Suprapubic skin (tissue), 4 donors: ENCODE measurements around the gene VAV2. TPM values are rescaled to one million over a fixed set of nuclear protein-coding genes. Genes with fewer than 3 reads are reported as not detected.
"Not testable (repeated sequence)": the region's sequence is repeated elsewhere in the genome, so short reads cannot be mapped to it uniquely, and the experiment has no call there.

Experiments
- DNase-seq, 2 donors: peaks; one replicate each; pipeline ENCODE4 v3.0.0-alpha.2; 2019; ENCODE audit warnings: low spot score in 2 of 2
- H3K27ac ChIP-seq: fragments of 200-600 bp; sonication (generic); one replicate; pipeline ENCODE4 v1.5.1; 2019
- H3K27me3 ChIP-seq: fragments of 200-600 bp; sonication (generic); one replicate; pipeline ENCODE4 v1.5.1; 2019
- H3K36me3 ChIP-seq: fragments of 200-600 bp; sonication (generic); one replicate; pipeline ENCODE4 v1.5.1; 2019
- H3K4me1 ChIP-seq: fragments of 200-600 bp; sonication (generic); one replicate; pipeline ENCODE4 v1.5.1; 2019
- H3K4me3 ChIP-seq: fragments of 200-600 bp; sonication (generic); one replicate; pipeline ENCODE4 v1.5.1; 2019; ENCODE audit warnings: mild to moderate bottlenecking
- H3K9me3 ChIP-seq: fragments of 200-600 bp; sonication (generic); one replicate; pipeline ENCODE4 v1.5.1; 2019
- EP300 ChIP-seq: sonication (generic); formaldehyde crosslinking; IDR thresholded peaks from one replicate; pipeline ENCODE4 v1.6.1; 2017; ENCODE audit warnings: antibody characterized with exemption
- POLR2A ChIP-seq, 2 donors: fragments of 450-650 bp; IDR thresholded peaks; one replicate each; pipeline ENCODE4 v1.6.1; 2017; ENCODE audit warnings: antibody characterized with exemption in 2 of 2, mild to moderate bottlenecking in 2 of 2, moderate library complexity in 2 of 2
- POLR2AphosphoS5 ChIP-seq, 3 donors: sonication (generic); formaldehyde crosslinking; IDR thresholded peaks; one replicate each; pipeline ENCODE4 v1.6.1; 2017; ENCODE audit warnings: antibody characterized with exemption in 3 of 3
- WGBS: methylation state at CpG from one replicate; pipeline ENCODE4 v1.1.5; 2018; 5-methylcytosine and 5-hydroxymethylcytosine counted together
- total RNA-seq, 4 donors: library from RNA; depleted of rRNA; stranded (reverse); fragments of >200 nt; gene quantifications; one replicate each; pipeline ENCODE4 v1.1.0, GENCODE V29; 2016
- TF ChIP-seq, protein P1 (sequence below), 2 donors: fragments of 200-600 bp in 1 of 2; fragments of 450-650 bp in 1 of 2; sonication (generic) in 1 of 2; IDR thresholded peaks; one replicate each; pipeline ENCODE4 v1.5.1; 2016 to 2019; ENCODE audit warnings: antibody characterized with exemption in 2 of 2, mild to moderate bottlenecking in 1 of 2, moderate library complexity in 1 of 2

VAV2 gene
- total RNA-seq, 4 donors from 2014 or later, result 5.2 to 10.3 (median 6.4) TPM

DNA sequence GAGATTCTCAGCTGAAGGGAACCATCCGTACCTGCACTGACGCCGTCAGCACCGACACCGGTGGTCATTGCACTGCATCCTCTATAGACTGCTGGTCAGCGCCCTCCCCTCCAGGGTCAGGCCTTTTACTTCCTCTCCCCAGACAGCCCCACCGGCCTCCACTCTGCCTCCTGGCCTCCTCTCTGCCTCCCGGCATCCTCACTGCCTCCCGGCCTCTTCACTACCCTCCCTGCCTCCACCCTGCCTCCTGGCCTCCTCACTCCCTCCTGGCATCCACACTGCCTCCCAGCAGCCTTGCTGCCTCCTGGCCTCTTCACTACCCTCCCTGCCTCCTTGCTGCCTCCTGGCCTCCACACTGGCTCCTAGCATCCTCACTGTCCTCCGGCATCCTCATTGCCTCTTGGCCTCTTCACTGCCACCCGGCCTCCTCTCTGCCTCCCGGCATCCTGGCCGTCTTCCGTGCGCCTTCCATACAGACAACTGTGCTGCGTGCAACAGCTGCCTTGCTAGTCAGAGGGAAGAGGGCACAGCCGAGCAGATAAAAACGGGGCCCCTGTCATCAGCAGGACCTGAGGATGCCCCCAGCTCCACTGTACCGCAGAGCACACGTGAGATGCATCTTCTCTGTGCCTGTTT is 62.0 kb downstream of the VAV2 start:
- Histone ChIP-seq H3K4me3 (no peak overlapping the region), H3K27me3 (no peaks in the 10 kb centered on the region), H3K27ac (no peak overlapping the region), H3K36me3 (no peaks in the 10 kb centered on the region), H3K4me1 (no peaks in the 10 kb centered on the region), H3K9me3 (no peaks in the 10 kb centered on the region)
- WGBS, result 74% methylated on average over 20 of the region's 20 CpGs
- DNase-seq, result no peak
- TF ChIP-seq, protein P1, sequence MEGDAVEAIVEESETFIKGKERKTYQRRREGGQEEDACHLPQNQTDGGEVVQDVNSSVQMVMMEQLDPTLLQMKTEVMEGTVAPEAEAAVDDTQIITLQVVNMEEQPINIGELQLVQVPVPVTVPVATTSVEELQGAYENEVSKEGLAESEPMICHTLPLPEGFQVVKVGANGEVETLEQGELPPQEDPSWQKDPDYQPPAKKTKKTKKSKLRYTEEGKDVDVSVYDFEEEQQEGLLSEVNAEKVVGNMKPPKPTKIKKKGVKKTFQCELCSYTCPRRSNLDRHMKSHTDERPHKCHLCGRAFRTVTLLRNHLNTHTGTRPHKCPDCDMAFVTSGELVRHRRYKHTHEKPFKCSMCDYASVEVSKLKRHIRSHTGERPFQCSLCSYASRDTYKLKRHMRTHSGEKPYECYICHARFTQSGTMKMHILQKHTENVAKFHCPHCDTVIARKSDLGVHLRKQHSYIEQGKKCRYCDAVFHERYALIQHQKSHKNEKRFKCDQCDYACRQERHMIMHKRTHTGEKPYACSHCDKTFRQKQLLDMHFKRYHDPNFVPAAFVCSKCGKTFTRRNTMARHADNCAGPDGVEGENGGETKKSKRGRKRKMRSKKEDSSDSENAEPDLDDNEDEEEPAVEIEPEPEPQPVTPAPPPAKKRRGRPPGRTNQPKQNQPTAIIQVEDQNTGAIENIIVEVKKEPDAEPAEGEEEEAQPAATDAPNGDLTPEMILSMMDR (IDR thresholded peaks at IDR 0.05), result no peak
- TF ChIP-seq EP300 (no peak), POLR2A (IDR thresholded peaks at IDR 0.05) (no peak), POLR2AphosphoS5 (IDR thresholded peaks at IDR 0.05) (no peak)

DNA sequence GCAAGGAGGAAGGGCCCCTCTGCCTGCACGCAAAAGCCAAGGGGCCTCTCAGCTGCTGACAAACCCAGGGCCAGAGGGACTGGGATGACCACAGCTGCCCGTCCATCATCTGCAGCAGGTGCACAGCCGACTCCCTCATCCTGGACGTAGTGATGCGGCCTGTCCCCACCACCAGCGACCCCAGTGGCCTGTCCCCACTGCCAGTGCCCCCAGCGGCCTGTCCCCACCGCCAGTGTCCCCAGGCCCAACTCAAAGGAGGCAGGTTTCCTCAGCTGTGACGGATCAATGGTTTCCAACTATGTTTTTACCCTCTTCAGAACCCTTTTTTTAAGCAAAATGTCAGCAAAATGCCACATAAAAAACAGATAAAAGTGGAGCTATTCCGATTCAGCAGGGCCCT is 62.5 kb downstream of the VAV2 start:
- WGBS, result 94% methylated on average over 7 of the region's 10 CpGs
- Histone ChIP-seq H3K4me3 (no peak overlapping the region), H3K4me1 (no peaks in the 10 kb centered on the region), H3K36me3 (no peaks in the 10 kb centered on the region), H3K27me3 (no peaks in the 10 kb centered on the region), H3K9me3 (no peaks in the 10 kb centered on the region), H3K27ac (no peak overlapping the region)
- TF ChIP-seq POLR2A (IDR thresholded peaks at IDR 0.05) (no peak), EP300 (no peak), POLR2AphosphoS5 (IDR thresholded peaks at IDR 0.05) (no peak)
- TF ChIP-seq, protein P1 (IDR thresholded peaks at IDR 0.05), result no peak
- no peak for DNase-seq

- WGBS, result 74% methylated on average over 14 of the region's 14 CpGs
- no peak overlapping the region for H3K4me3 ChIP-seq
- no peak for DNase-seq
- H3K27me3 ChIP-seq, result no peaks in the 10 kb centered on the region
- H3K27ac ChIP-seq, result no peak overlapping the region
- TF ChIP-seq EP300 (no peak), POLR2A (IDR thresholded peaks at IDR 0.05) (no peak)
- H3K4me1 ChIP-seq, result no peaks in the 10 kb centered on the region
- no peaks in the 10 kb centered on the region for H3K9me3 ChIP-seq
- H3K36me3 ChIP-seq, result no peaks in the 10 kb centered on the region
These were observed 63.8 kb downstream of the VAV2 start for GRCh38 chr9:133928248-133928764.

GRCh38 chr9:133927041-133927440 is 65.1 kb downstream of the VAV2 start:
- WGBS, result 56% methylated on average over 3 of the region's 6 CpGs
- no peaks in the 10 kb centered on the region for H3K4me1 ChIP-seq
- H3K4me3 ChIP-seq, result no peak overlapping the region
- no peak overlapping the region for H3K27ac ChIP-seq
- no peak for DNase-seq
- H3K9me3 ChIP-seq, result no peaks in the 10 kb centered on the region
- no peak for TF ChIP-seq EP300
- no peak for TF ChIP-seq POLR2AphosphoS5 (IDR thresholded peaks at IDR 0.05)
- TF ChIP-seq, protein P1 (IDR thresholded peaks at IDR 0.05), result no peak
- no peak for TF ChIP-seq POLR2A (IDR thresholded peaks at IDR 0.05)
- no peaks in the 10 kb centered on the region for H3K27me3 ChIP-seq
- H3K36me3 ChIP-seq, result no peaks in the 10 kb centered on the region

DNA sequence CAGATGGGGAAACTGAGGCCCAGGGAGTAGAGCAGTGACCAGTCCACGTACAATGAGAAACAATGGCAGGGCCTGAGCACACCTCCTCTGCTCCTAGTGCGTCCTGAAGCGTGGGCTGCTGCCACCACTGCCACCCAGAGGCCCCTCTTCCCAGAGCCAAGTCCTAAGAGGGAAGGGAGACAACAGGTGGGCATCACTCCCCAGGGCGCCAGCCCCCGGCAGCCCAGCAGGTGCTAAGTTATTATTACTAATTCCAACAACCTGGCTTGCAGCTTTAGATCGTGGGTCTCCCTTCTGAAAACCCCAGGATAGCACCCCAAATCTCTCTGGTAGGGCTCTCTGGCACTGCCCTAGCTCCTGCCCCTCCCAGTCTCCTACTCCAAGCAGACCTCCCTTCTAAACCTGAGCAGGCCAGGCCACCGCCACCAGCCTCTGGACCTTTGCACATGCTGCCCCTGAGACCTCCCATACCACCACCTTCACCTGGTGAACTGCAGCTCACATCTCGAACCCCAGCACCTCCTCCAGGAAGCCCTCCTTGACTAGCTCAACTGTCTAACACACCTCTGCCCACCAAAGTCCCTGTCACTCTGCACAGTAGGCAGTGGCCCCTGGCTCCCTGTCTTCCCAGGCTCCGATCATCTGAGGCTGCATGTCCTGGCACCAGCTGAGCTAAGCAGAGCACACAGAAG is 65.8 kb downstream of the VAV2 start:
- H3K4me1 ChIP-seq, result no peaks in the 10 kb centered on the region
- H3K27ac ChIP-seq, result no peak overlapping the region
- WGBS, result 94% methylated on average over 8 of the region's 9 CpGs
- no peak for DNase-seq
- no peaks in the 10 kb centered on the region for H3K27me3 ChIP-seq
- no peaks in the 10 kb centered on the region for H3K36me3 ChIP-seq
- TF ChIP-seq POLR2AphosphoS5 (IDR thresholded peaks at IDR 0.05), result no peak
- H3K4me3 ChIP-seq, result no peak overlapping the region
- no peaks in the 10 kb centered on the region for H3K9me3 ChIP-seq

DNA sequence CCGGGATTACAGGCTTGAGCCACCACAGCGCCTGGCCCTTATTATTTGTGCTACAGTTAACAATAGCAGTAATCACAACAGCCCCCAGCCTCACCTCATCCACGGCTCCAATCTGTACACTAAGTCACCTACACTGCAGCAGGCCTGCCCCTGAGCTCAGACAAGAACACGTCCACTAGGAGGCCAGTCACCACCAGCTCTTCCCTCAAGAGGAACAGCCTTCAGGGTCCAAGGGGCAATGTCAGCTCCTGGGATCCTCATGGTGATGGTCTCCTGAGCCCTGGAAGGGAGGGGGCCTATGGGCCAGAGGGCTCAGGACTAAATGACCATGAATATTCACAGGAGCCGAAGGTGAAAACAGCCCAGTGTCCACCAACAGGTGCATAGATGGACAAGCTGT is 67.7 kb downstream of the VAV2 start:
- Histone ChIP-seq H3K9me3 (no peaks in the 10 kb centered on the region), H3K27ac (no peak overlapping the region), H3K4me1 (no peaks in the 10 kb centered on the region), H3K4me3 (no peak overlapping the region), H3K36me3 (no peaks in the 10 kb centered on the region), H3K27me3 (no peaks in the 10 kb centered on the region)
- no peak for DNase-seq
- TF ChIP-seq POLR2A (IDR thresholded peaks at IDR 0.05) (no peak), POLR2AphosphoS5 (IDR thresholded peaks at IDR 0.05) (no peak)
- WGBS, result 100% methylated on average over 5 of the region's 5 CpGs

GRCh38 chr9:133923608-133924007 is 68.5 kb downstream of the VAV2 start:
- not testable (repeated sequence) for H3K27ac ChIP-seq, H3K36me3 ChIP-seq, H3K9me3 ChIP-seq, H3K4me1 ChIP-seq, H3K4me3 ChIP-seq, H3K27me3 ChIP-seq, DNase-seq
- WGBS, result 92% methylated on average over 2 of the region's 2 CpGs
